HepG2 (cell line): Measurements from ENCODE around the gene ZFP42.

Experiments
- POLR2A ChIP-seq, 2 experiments: IDR thresholded peaks; 2 replicates each; pipeline ENCODE4 v1.6.1; 2011; ENCODE audit warnings: low read depth in 2 of 2, low read length in 2 of 2, mild to moderate bottlenecking in 1 of 2, moderate library complexity in 1 of 2; ENCODE audit not compliant: insufficient read depth in 1 of 2
- REST ChIP-seq, 2 experiments: IDR thresholded peaks; 2 replicates each; pipeline ENCODE4 v1.6.1; 2011 to 2012; ENCODE audit warnings: low read length in 2 of 2, borderline replicate concordance in 1 of 2, low read depth in 1 of 2, mild to moderate bottlenecking in 1 of 2, moderate library complexity in 1 of 2
- SP2 ChIP-seq: sonication (generic); formaldehyde crosslinking; IDR thresholded peaks from 2 replicates; pipeline ENCODE4 v1.5.1; 2020; ENCODE audit warnings: mild to moderate bottlenecking, missing genetic modification reagents
- ZNF704 ChIP-seq: sonication (generic); formaldehyde crosslinking; IDR thresholded peaks from 2 replicates; pipeline ENCODE4 v1.8.1; 2023; ENCODE audit warnings: mild to moderate bottlenecking, inconsistent platforms, moderate library complexity, missing genetic modification reagents, borderline replicate concordance

- TF ChIP-seq SP2 (CRISPR knock-in tag) (no peak), ZNF704 (CRISPR knock-in tag) (no peak), REST (IDR thresholded peaks at IDR 0.05; ENCODE audit: borderline replicate concordance in 1 of 2, low read depth in 1 of 2, low read length in 2 of 2) (no peak), POLR2A (IDR thresholded peaks at IDR 0.05; ENCODE audit: insufficient read depth in 1 of 2, low read depth in 2 of 2, low read length in 2 of 2) (no peak)
Measured at GRCh38 chr4:188023682-188024081, 28.1 kb downstream of the ZFP42 start.
